ENCODE data around the gene TSPYL4.

DNA sequence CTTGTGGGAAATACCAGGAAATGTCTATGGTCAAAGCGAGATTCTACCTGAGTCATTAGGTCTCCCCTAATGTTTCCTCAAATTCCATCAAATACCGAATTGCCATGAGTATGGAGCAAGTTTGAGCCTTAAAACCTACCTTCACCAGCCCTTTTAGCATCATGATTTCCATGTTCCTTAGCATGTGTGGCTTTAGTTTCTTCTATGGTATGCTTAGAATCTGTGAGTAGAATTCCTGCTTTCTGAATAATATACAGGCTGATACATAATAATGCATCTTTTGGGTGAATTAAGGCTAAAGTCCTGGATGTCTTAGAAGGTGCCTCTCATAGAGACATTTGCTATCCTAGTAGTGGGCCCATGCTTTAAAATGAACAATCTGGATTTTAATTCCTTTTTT lies 32.0 kb downstream of the TSPYL4 start:
- TF ChIP-seq, protein P1, sequence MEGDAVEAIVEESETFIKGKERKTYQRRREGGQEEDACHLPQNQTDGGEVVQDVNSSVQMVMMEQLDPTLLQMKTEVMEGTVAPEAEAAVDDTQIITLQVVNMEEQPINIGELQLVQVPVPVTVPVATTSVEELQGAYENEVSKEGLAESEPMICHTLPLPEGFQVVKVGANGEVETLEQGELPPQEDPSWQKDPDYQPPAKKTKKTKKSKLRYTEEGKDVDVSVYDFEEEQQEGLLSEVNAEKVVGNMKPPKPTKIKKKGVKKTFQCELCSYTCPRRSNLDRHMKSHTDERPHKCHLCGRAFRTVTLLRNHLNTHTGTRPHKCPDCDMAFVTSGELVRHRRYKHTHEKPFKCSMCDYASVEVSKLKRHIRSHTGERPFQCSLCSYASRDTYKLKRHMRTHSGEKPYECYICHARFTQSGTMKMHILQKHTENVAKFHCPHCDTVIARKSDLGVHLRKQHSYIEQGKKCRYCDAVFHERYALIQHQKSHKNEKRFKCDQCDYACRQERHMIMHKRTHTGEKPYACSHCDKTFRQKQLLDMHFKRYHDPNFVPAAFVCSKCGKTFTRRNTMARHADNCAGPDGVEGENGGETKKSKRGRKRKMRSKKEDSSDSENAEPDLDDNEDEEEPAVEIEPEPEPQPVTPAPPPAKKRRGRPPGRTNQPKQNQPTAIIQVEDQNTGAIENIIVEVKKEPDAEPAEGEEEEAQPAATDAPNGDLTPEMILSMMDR (IDR thresholded peaks at IDR 0.05), result no peak
- TF ChIP-seq POLR2A (IDR thresholded peaks at IDR 0.05), result no peak

Data from adrenal gland (tissue), 5 donors.